Tibial nerve (tissue), 4 donors: Measurements from ENCODE around the gene OR1E1. TPM values are rescaled to one million over a fixed set of nuclear protein-coding genes. Genes with fewer than 3 reads are reported as not detected.
"Not testable (repeated sequence)": the region's sequence is repeated elsewhere in the genome, so short reads cannot be mapped to it uniquely, and the experiment has no call there.

Source experiments
- DNase-seq, 2 donors: peaks; one replicate each; pipeline ENCODE4 v3.0.0-alpha.2; 2019; ENCODE audit warnings: low spot score in 2 of 2
- H3K27ac ChIP-seq, 4 donors: fragments of 200-600 bp; sonication (generic) in 3 of 4; one replicate each; pipeline ENCODE4 v1.5.1; 2017 to 2019; ENCODE audit warnings: mild to moderate bottlenecking in 1 of 4
- H3K27me3 ChIP-seq, 2 donors: fragments of 200-600 bp; sonication (generic) in 1 of 2; one replicate each; pipeline versions ENCODE4 v1.5.1 to v1.6.0; 2017 to 2019
- H3K36me3 ChIP-seq, 3 donors: fragments of 200-600 bp; sonication (generic); one replicate each; pipeline ENCODE4 v1.5.1; 2018 to 2019
- H3K4me1 ChIP-seq, 4 donors: fragments of 200-600 bp; sonication (generic) in 3 of 4; one replicate each; pipeline ENCODE4 v1.5.1; 2017 to 2019
- H3K4me3 ChIP-seq, 4 donors: fragments of 200-600 bp; sonication (generic) in 3 of 4; one replicate each; pipeline ENCODE4 v1.5.1; 2017 to 2019; ENCODE audit warnings: mild to moderate bottlenecking in 1 of 4, moderate library complexity in 1 of 4
- H3K9me3 ChIP-seq, 4 donors: fragments of 200-600 bp; sonication (generic) in 3 of 4; one replicate each; pipeline ENCODE4 v1.5.1; 2017 to 2019
- EP300 ChIP-seq, 2 donors: sonication (generic); formaldehyde crosslinking; IDR thresholded peaks; one replicate each; pipeline ENCODE4 v1.6.1; 2017; ENCODE audit warnings: antibody characterized with exemption in 2 of 2, mild to moderate bottlenecking in 1 of 2
- POLR2A ChIP-seq, 2 donors: fragments of 450-650 bp; IDR thresholded peaks; one replicate each; pipeline ENCODE4 v1.6.1; 2017; ENCODE audit warnings: antibody characterized with exemption in 2 of 2, mild to moderate bottlenecking in 2 of 2, moderate library complexity in 2 of 2
- WGBS, 2 donors: methylation state at CpG; one replicate each; pipeline ENCODE4 v1.1.5; 2018; 5-methylcytosine and 5-hydroxymethylcytosine counted together
- total RNA-seq, 4 donors: library from RNA; depleted of rRNA; stranded (reverse); fragments of >200 nt; gene quantifications; one replicate each; pipeline ENCODE4 v1.1.0, GENCODE V29; 2016
- TF ChIP-seq, protein P1 (sequence below), 5 experiments: fragments of 200-600 bp in 3 of 5; fragments of 450-650 bp in 2 of 5; sonication (generic) in 3 of 5; IDR thresholded peaks; one replicate each; pipeline ENCODE4 v1.5.1; 2016 to 2019; ENCODE audit warnings: antibody characterized with exemption in 5 of 5, mild to moderate bottlenecking in 3 of 5, moderate library complexity in 2 of 5

OR1E1 gene, protein sequence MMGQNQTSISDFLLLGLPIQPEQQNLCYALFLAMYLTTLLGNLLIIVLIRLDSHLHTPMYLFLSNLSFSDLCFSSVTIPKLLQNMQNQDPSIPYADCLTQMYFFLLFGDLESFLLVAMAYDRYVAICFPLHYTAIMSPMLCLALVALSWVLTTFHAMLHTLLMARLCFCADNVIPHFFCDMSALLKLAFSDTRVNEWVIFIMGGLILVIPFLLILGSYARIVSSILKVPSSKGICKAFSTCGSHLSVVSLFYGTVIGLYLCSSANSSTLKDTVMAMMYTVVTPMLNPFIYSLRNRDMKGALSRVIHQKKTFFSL
- not detected for total RNA-seq

DNA sequence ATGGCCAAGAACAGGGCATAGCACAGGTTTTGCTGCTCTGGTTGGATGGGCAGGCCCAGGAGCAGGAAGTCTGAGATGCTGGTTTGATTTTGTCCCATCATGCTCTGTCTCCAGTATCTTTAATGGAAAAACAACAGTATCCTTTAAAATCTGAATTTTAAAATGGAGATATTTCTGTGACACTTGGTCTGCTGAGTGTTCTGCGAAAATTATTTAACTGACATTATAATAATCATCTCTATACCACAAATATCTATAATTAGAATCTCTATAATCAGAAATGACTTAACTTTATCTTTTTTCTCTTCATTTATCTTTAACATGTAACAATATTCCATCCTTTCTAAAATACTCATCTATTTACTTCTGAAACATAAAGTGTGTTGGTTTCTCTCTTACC lies at the start of gene OR1E1:
TSS of gene OR1E1 (minus strand) at position 101 of the 400 bp plus-strand sequence. CDS start at position 101, 0 bp downstream.
- no peak for DNase-seq
- TF ChIP-seq POLR2A (IDR thresholded peaks at IDR 0.05) = no peak
- TF ChIP-seq, protein P1, sequence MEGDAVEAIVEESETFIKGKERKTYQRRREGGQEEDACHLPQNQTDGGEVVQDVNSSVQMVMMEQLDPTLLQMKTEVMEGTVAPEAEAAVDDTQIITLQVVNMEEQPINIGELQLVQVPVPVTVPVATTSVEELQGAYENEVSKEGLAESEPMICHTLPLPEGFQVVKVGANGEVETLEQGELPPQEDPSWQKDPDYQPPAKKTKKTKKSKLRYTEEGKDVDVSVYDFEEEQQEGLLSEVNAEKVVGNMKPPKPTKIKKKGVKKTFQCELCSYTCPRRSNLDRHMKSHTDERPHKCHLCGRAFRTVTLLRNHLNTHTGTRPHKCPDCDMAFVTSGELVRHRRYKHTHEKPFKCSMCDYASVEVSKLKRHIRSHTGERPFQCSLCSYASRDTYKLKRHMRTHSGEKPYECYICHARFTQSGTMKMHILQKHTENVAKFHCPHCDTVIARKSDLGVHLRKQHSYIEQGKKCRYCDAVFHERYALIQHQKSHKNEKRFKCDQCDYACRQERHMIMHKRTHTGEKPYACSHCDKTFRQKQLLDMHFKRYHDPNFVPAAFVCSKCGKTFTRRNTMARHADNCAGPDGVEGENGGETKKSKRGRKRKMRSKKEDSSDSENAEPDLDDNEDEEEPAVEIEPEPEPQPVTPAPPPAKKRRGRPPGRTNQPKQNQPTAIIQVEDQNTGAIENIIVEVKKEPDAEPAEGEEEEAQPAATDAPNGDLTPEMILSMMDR (IDR thresholded peaks at IDR 0.05) = no peak
- no peak for TF ChIP-seq EP300 (IDR thresholded peaks at IDR 0.05)
- H3K36me3 ChIP-seq = no peaks in the 10 kb centered on the region
- H3K4me1 ChIP-seq = no peaks in the 10 kb centered on the region
- 82 to 86% methylated on average over 1 of the region's 1 CpG for WGBS, 2 donors
- H3K27me3 ChIP-seq = no peaks in the 10 kb centered on the region
- H3K4me3 ChIP-seq = no peak within 1 kb of the TSS
- no peak within 1 kb of the TSS for H3K27ac ChIP-seq
- H3K9me3 ChIP-seq = no peaks in the 10 kb centered on the region

DNA sequence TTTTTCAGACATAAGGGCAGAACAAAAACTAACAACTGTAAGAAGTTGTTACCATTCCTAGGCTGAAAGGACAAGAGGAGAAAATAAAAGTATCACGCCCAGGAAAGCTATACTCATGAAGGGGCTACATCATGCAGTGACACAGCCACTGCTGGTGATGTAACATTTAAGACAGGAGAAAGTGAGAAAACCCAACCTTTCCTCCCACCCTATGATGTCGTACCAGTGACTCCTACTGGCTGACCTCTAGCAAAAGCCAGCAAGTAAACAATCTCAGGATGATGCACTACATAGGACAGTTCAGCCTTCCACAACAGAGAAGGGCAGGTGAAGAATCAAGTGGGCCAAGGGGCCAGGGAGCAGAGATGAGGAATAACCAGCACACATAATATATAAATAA lies 49.4 kb upstream of the OR1E1 start:
- Histone ChIP-seq H3K27ac (no peak overlapping the region), H3K4me1 (peaks cover 0 to 5% (median 0%) of the 10 kb centered on the region in 4 donors), H3K36me3 (no peaks in the 10 kb centered on the region), H3K4me3 (no peak overlapping the region), H3K9me3 (no peaks in the 10 kb centered on the region), H3K27me3 (no peaks in the 10 kb centered on the region)
- 53 to 56% methylated on average over 2 of the region's 2 CpGs for WGBS, 2 donors
- TF ChIP-seq EP300 (IDR thresholded peaks at IDR 0.05) = no peak
- no peak for TF ChIP-seq POLR2A (IDR thresholded peaks at IDR 0.05)
- TF ChIP-seq, protein P1 (IDR thresholded peaks at IDR 0.05) = no peak
- no peak for DNase-seq

DNA sequence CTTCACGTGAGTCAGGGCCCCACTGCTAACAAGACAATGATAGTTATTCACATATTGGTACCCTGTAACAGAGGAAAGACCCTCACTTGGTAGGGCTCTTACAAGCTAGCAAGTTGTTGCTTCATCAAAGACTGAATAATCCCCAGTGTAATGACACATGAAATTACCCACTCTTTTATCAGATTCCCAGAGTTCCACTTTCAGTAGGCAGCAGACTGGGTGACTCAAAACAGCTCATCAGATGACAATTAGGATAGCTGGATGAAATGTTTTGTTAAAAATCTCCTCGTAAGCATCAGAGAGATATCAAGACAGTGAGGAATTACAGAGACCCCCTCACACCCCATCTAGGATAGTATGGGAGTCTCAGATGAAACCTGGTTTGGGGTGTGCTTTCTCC lies 42.2 kb upstream of the OR1E1 start:
- Histone ChIP-seq H3K36me3 (no peaks in the 10 kb centered on the region), H3K4me1 (no peaks in the 10 kb centered on the region), H3K27ac (no peak overlapping the region), H3K27me3 (no peaks in the 10 kb centered on the region), H3K4me3 (no peak overlapping the region), H3K9me3 (no peaks in the 10 kb centered on the region)
- TF ChIP-seq, protein P1 (IDR thresholded peaks at IDR 0.05) = no peak
- no peak for TF ChIP-seq POLR2A (IDR thresholded peaks at IDR 0.05)
- TF ChIP-seq EP300 (IDR thresholded peaks at IDR 0.05) = no peak
- WGBS, 2 donors = 54 to 62% methylated on average over 2 of the region's 2 CpGs
- no peak for DNase-seq

DNA sequence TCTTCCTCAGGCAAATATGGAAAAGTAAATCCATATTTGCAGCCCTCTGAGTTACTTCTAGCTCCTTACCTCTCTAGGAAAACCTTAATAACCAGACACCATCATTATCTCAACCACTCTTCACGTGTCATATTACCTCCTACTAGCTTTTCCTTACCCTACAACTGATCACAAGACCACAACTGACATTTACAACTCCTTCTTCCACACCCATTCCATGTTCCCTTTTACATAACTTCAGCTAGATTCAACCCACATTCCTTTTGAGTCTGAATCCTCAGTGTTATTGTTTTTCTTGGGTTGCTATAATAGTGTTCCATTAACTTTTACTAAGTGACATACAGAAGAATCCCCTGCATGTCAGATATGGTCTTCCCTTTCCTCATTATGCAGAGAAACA lies 40.2 kb upstream of the OR1E1 start:
- H3K4me1 ChIP-seq = no peaks in the 10 kb centered on the region
- H3K4me3 ChIP-seq = no peak overlapping the region
- H3K27ac ChIP-seq = no peak overlapping the region
- TF ChIP-seq, protein P1 (IDR thresholded peaks at IDR 0.05) = no peak
- TF ChIP-seq EP300 (IDR thresholded peaks at IDR 0.05) = no peak
- no peak for TF ChIP-seq POLR2A (IDR thresholded peaks at IDR 0.05)
- DNase-seq = no peak
- H3K27me3 ChIP-seq = no peaks in the 10 kb centered on the region
- no peaks in the 10 kb centered on the region for H3K36me3 ChIP-seq
- no peaks in the 10 kb centered on the region for H3K9me3 ChIP-seq
- 46 to 53% methylated on average over 1 of the region's 1 CpG for WGBS, 2 donors

- Histone ChIP-seq H3K27me3 (no peaks in the 10 kb centered on the region), H3K4me3 (no peak within 1 kb of the TSS), H3K4me1 (no peaks in the 10 kb centered on the region), H3K36me3 (no peaks in the 10 kb centered on the region), H3K9me3 (peaks cover 0 to 7% (median 2%) of the 10 kb centered on the region in 4 donors), H3K27ac (no peak within 1 kb of the TSS)
- WGBS, 2 donors = 81 to 84% methylated on average over 3 of the region's 3 CpGs
- DNase-seq = no peak
- TF ChIP-seq, protein P1 (IDR thresholded peaks at IDR 0.05) = no peak
- TF ChIP-seq EP300 (IDR thresholded peaks at IDR 0.05) (no peak), POLR2A (IDR thresholded peaks at IDR 0.05) (no peak)
Observed at GRCh38 chr17:3433741-3434140, 35.5 kb upstream of the OR1E1 start, which contains the start of gene OR1E2. OR1E2 (minus strand) TSS chr17:3433841; CDS start chr17:3433841, 0 bp downstream.

- H3K9me3 ChIP-seq, DNase-seq, H3K27ac ChIP-seq, H3K36me3 ChIP-seq, H3K27me3 ChIP-seq, H3K4me3 ChIP-seq, H3K4me1 ChIP-seq: not testable (repeated sequence)
- WGBS, 2 donors = 38 to 41% methylated on average over 7 of the region's 7 CpGs
Observed at GRCh38 chr17:3433215-3433614, 35.0 kb upstream of the OR1E1 start.
